CD4-positive, alpha-beta memory T cell (primary cell): ENCODE results near the gene TUBB3. TPM values are rescaled to one million over a fixed set of nuclear protein-coding genes. Genes with fewer than 3 reads are reported as not detected.
A peak's percentile ranks its signal among the peaks of the same experiment; 100 is the strongest.
"Not testable (repeated sequence)": the region's sequence is repeated elsewhere in the genome, so short reads cannot be mapped to it uniquely, and the experiment has no call there.

ENCODE experiments used
- CTCF ChIA-PET: fragments of 350-600 bp; sonication (Branson Sonifier 250); formaldehyde crosslinking; loops from one replicate; lab custom pipeline; 2021; ENCODE audit warnings: inconsistent platforms; ENCODE audit not compliant: partially characterized antibody; lab: Charles Lee
- POLR2A ChIA-PET: fragments of 350-600 bp; sonication (Branson Sonifier 250); formaldehyde crosslinking; loops from one replicate; lab custom pipeline; 2021; ENCODE audit not compliant: partially characterized antibody; lab: Charles Lee
- DNase-seq, 5 donors: peaks; one replicate each; pipeline versions ENCODE4 v3.0.0 to v3.0.0-alpha.2; 2020 to 2022; ENCODE audit warnings: mixed read lengths in 1 of 5
- H3K27ac ChIP-seq: one replicate; pipeline ENCODE4 v1.7.0; 2013; ENCODE audit warnings: low read depth, low read length
- H3K27me3 ChIP-seq: 2 replicates; pipeline ENCODE4 v1.7.0; 2013; ENCODE audit warnings: mild to moderate bottlenecking, low read length, moderate library complexity; ENCODE audit not compliant: insufficient read depth
- H3K36me3 ChIP-seq: 2 replicates; pipeline ENCODE4 v1.7.0; 2013; ENCODE audit warnings: mild to moderate bottlenecking, low read length, moderate library complexity; ENCODE audit not compliant: insufficient read depth
- H3K4me1 ChIP-seq: 2 replicates; pipeline ENCODE4 v1.7.0; 2013; ENCODE audit warnings: mild to moderate bottlenecking, low read length, moderate library complexity; ENCODE audit not compliant: insufficient read depth
- H3K4me3 ChIP-seq, 2 donors: one replicate each; pipeline ENCODE4 v1.7.0; 2013; ENCODE audit warnings: low read length in 2 of 2, mild to moderate bottlenecking in 1 of 2
- H3K9me3 ChIP-seq, 2 donors: one replicate each; pipeline ENCODE4 v1.7.0; 2013; ENCODE audit warnings: low read length in 2 of 2, control low read depth in 1 of 2; ENCODE audit not compliant: control insufficient read depth in 1 of 2
- H3K27ac Mint-ChIP-seq, 7 donors: one replicate each; pipeline ENCODE4 v1.8.0; 2020 to 2021; ENCODE audit warnings: mixed read lengths in 7 of 7, mild to moderate bottlenecking in 6 of 7, inconsistent platforms in 3 of 7, moderate library complexity in 3 of 7
- H3K27me3 Mint-ChIP-seq, 2 donors: one replicate each; pipeline ENCODE4 v1.8.0; 2020 to 2021; ENCODE audit warnings: mixed read lengths in 2 of 2
- H3K36me3 Mint-ChIP-seq, 2 donors: one replicate each; pipeline ENCODE4 v1.8.0; 2020 to 2021; ENCODE audit warnings: mixed read lengths in 2 of 2, inconsistent platforms in 1 of 2, mild to moderate bottlenecking in 1 of 2
- H3K4me1 Mint-ChIP-seq, 4 donors: one replicate each; pipeline ENCODE4 v1.8.0; 2020 to 2021; ENCODE audit warnings: mixed read lengths in 4 of 4, mild to moderate bottlenecking in 1 of 4
- H3K4me3 Mint-ChIP-seq, 8 donors: one replicate each; pipeline ENCODE4 v1.8.0; 2020 to 2021; ENCODE audit warnings: mixed read lengths in 8 of 8, mild to moderate bottlenecking in 7 of 8, moderate library complexity in 6 of 8, inconsistent platforms in 3 of 8
- H3K9me3 Mint-ChIP-seq, 8 donors: one replicate each; pipeline ENCODE4 v1.8.0; 2020 to 2021; ENCODE audit warnings: mixed read lengths in 8 of 8, mild to moderate bottlenecking in 5 of 8, inconsistent platforms in 3 of 8, moderate library complexity in 1 of 8
- intact Hi-C: fragments of 100-400 bp; cut with micrococcal nuclease; formaldehyde crosslinking; loops from one replicate; pipeline ENCODE4 v1.15.1; 2023
- polyA plus RNA-seq, 2 donors: library from polyadenylated mRNA; unstranded; fragments of 300-500 nt; fragmentation: Illumina TruSeq; gene quantifications; one replicate each; pipeline ENCODE4 v1.2.3, GENCODE V29; 2021
- total RNA-seq, 2 experiments: library from RNA; stranded (reverse); gene quantifications; one replicate each; pipeline ENCODE4 v1.2.3, GENCODE V29; 2021

Gene TUBB3
- total and polyA plus RNA-seq, 4 experiments from 2014 or later: 0.73 TPM; not detected in 3

DNA sequence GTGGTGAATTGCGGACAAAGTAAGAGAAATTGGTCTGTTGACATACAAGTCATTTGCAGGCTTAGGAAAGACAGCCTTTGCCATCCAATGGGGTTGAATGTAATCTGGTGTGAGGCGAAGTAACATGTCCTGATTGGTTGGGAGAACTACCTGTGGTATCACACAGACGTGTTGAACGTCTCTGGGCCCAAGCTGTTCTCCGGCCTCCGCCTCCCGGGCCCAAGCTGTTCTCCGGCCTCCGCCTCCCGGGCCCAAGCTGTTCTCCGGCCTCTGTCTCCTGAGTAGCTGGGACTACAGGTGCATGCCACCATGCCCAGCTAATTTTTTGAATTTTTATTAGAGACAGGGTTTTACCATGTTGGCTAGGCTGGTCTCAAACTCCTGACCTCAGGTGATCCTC, 44.9 kb downstream of the TUBB3 start:
- H3K27me3 ChIP-seq, H3K27ac Mint-ChIP-seq, CTCF ChIA-PET, H3K4me3 ChIP-seq, DNase-seq, intact Hi-C loops, H3K9me3 Mint-ChIP-seq, H3K4me3 Mint-ChIP-seq, POLR2A ChIA-PET, H3K27ac ChIP-seq, H3K36me3 Mint-ChIP-seq, H3K9me3 ChIP-seq, H3K27me3 Mint-ChIP-seq, H3K36me3 ChIP-seq: not testable (repeated sequence)
- peaks cover 6 to 22% (median 14%) of the 10 kb centered on the region in 4 donors for H3K4me1 Mint-ChIP-seq
- peaks cover 14% of the 10 kb centered on the region for H3K4me1 ChIP-seq

DNA sequence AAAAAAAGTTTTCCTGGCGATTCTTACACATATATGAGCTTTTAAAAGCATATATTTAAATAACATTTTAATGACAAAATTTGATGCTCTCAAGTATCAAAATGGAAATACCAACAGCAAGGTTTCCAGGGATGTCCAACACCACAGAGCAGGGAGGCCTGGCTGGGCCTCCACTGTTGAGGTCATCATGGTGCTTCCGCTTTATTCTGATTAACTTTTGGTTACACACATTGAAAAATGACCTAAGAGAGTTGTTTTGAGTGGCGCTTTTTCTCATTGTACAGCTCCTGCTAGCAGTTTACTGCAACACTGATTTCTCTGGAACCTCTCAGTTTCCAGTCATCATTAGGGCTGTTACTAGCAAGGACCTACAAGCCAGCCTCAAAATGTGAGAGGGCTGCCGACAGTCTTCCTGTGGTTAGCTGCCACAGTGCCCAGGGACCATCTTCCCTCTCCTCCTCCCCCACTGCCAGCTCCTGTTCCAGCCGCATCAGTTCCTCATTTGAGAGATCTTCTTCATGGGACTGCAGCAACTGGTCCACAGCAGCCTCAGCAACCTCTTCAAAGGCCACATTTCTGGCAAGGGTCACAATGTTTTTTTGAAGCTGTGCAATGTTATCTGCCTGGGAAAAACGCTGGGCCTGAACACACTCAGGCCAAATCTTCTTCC, 46.7 kb downstream of the TUBB3 start:
- no peak overlapping the region for H3K27ac Mint-ChIP-seq
- POLR2A ChIA-PET: interaction anchor here (0.6 to 1.0 kb wide), 2 partner anchors 19 to 42 kb away, joined by 3 read pairs; no protein-coding TSS in a partner anchor

DNA sequence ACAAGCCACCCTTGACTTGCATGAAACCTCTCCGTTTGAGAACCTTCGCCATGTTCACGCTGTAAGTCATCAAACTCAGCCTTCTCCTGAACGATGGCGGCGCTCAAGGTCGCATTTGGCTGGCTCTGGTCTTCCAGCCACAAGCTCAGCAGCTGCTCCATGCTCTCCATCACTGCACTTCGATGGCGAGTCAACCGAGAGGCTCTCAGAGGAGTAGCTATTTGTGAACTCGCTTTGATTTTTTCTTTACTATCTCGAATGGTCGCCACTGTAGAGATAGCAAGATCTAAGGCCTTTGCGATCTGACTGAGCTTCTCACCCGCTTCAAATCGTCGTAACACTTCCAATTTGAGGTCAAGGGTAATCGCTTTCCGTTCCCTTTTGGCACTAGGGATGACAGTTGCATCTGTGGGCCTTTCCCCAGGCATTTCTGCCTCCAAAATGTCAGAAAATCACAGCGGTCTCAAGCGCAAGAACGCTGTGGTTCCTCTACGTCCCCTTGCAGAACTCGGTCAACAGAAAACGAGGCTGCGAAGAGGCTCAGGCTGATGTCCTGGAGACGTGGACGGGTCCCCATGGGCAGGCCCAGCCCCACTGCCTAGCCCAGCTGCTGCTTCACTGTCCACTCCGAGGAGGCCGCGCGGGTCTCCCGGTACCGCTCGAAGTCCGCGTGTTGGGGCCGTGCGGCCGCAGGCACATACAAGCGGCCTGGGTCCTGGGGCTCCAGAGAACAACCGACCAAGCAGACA, 48.5 kb downstream of the TUBB3 start:
- Histone ChIP-seq H3K27me3 (no peaks in the 10 kb centered on the region), H3K4me3 (peak overlapping the region; percentile 91 to 92), H3K9me3 (no peaks in the 10 kb centered on the region), H3K4me1 (peaks cover 40% of the 10 kb centered on the region), H3K36me3 (no peaks in the 10 kb centered on the region), H3K27ac (peak overlapping the region; percentile 78)
- H3K4me3 Mint-ChIP-seq: peak overlapping the region; percentile 75 to 99 (median 98)
- peaks cover 20 to 44% (median 33%) of the 10 kb centered on the region in 4 donors for H3K4me1 Mint-ChIP-seq
- no peaks in the 10 kb centered on the region for H3K27me3 Mint-ChIP-seq
- CTCF ChIA-PET: interaction anchor here (1.3 to 1.5 kb wide), 3 partner anchors 41 to 266 kb away, joined by 3 read pairs; no protein-coding TSS in a partner anchor
- no peak for DNase-seq
- POLR2A ChIA-PET: interaction anchor here (0.9 to 2.8 kb wide), 6 partner anchors 11 to 271 kb away, joined by 3 to 8 read pairs (median 5); partner anchors contain the start of genes DEF8 and TCF25
- peaks cover 0 to 6% of the 10 kb centered on the region in 2 donors for H3K36me3 Mint-ChIP-seq
- intact Hi-C loops: loop anchor here (1.0 kb wide), 1 partner anchor 23 kb away; the partner anchor contains the start of gene DEF8
- H3K9me3 Mint-ChIP-seq: peaks cover 0 to 2% (median 0%) of the 10 kb centered on the region in 8 donors
- peak overlapping the region; percentile 44 to 90 (median 75) for H3K27ac Mint-ChIP-seq

More for the DNA sequence above, 46.7 kb downstream of the TUBB3 start:
- CTCF ChIA-PET: interaction anchor here (1.5 to 1.7 kb wide), 3 partner anchors 18 to 264 kb away, joined by 3 to 4 read pairs (median 4); no protein-coding TSS in a partner anchor
- no peak for DNase-seq
- peaks cover 31% of the 10 kb centered on the region for H3K4me1 ChIP-seq
- intact Hi-C loops: no loop called here
- no peak overlapping the region for H3K4me3 ChIP-seq
- H3K36me3 Mint-ChIP-seq: peaks cover 0 to 9% of the 10 kb centered on the region in 2 donors
- H3K4me1 Mint-ChIP-seq: peaks cover 17 to 37% (median 27%) of the 10 kb centered on the region in 4 donors
- H3K27ac ChIP-seq: no peak overlapping the region
- H3K9me3 Mint-ChIP-seq: peaks cover 0 to 2% (median 0%) of the 10 kb centered on the region in 8 donors
- H3K9me3 ChIP-seq: no peaks in the 10 kb centered on the region
- no peak overlapping the region for H3K4me3 Mint-ChIP-seq
- no peaks in the 10 kb centered on the region for H3K27me3 ChIP-seq
- H3K27me3 Mint-ChIP-seq: no peaks in the 10 kb centered on the region
- no peaks in the 10 kb centered on the region for H3K36me3 ChIP-seq

DNA sequence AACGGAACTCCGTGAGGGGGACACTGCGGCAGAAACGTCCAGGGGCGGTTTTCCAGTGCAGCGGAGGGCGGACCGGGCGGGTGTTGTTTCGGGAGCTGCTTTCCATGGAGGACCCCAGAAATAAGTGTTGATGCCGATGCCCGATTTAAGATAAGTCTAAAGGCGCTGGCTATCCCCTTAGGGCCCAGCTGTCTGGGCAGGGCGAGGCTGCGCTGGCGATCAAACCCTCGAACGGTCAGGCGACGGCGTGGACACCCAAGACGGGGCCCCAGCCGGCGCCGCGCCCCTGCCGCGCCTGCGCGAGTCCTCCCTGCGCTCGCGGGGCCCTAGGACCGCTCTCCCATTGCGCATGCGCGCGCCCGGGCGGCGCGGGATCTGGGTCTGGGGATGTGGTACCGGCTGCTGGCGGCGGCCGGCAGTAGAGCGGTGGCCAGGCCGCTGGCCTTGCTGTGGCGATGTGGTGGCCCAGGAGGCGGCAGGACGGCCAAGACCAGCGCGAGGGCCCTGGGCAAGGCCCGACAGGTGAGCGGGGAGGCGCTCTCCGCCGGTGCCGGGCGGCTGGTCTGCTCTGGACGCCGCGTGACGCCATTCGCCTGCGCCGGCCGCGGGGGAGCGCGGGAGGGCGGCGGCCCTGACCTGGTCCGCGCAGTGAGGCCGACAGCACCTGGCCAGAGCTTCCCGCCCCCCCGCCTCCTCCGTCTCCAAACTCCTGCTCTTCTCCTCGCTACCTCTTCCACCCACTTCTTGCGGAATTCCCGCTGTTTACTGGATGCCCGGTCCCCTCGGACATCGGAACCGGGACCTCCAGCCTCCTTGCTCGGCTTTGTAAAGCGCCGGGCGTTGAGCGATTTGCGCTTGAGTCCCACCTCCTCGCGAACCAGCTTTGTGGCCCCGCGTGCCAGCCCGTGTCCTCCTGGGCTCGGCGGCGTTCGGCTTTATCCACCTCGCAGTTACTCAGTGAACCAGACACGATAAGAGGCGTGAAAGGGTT, 49.4 kb downstream of the TUBB3 start:
- peaks cover 40% of the 10 kb centered on the region for H3K4me1 ChIP-seq
- peak overlapping the region; percentile 98 to 99 (median 98) for H3K4me3 Mint-ChIP-seq
- H3K36me3 Mint-ChIP-seq: peaks cover 0 to 9% of the 10 kb centered on the region in 2 donors
- peaks cover under 1% of the 10 kb centered on the region for H3K36me3 ChIP-seq
- no peaks in the 10 kb centered on the region for H3K9me3 ChIP-seq
- H3K27ac Mint-ChIP-seq: peak overlapping the region; percentile 96 to 99 (median 98)
- peaks cover 0 to 2% (median 0%) of the 10 kb centered on the region in 8 donors for H3K9me3 Mint-ChIP-seq
- intact Hi-C loops: loop anchor here (1.0 kb wide), 1 partner anchor 24 kb away; the partner anchor contains the start of gene DEF8
- peaks cover 20 to 47% (median 34%) of the 10 kb centered on the region in 4 donors for H3K4me1 Mint-ChIP-seq
- H3K4me3 ChIP-seq: peak overlapping the region; percentile 91 to 92
- POLR2A ChIA-PET: interaction anchor here (0.9 to 2.8 kb wide), 9 partner anchors 12 to 272 kb away, joined by 3 to 8 read pairs (median 3); partner anchors contain the start of genes DBNDD1, DEF8 and TCF25
- DNase-seq: peak; percentile 88 to 94 (median 93)
- no peaks in the 10 kb centered on the region for H3K27me3 Mint-ChIP-seq
- CTCF ChIA-PET: interaction anchor here (0.6 to 1.5 kb wide), 4 partner anchors 22 to 181 kb away, joined by 3 read pairs; no protein-coding TSS in a partner anchor
- H3K27ac ChIP-seq: peak overlapping the region; percentile 78
- H3K27me3 ChIP-seq: no peaks in the 10 kb centered on the region

DNA sequence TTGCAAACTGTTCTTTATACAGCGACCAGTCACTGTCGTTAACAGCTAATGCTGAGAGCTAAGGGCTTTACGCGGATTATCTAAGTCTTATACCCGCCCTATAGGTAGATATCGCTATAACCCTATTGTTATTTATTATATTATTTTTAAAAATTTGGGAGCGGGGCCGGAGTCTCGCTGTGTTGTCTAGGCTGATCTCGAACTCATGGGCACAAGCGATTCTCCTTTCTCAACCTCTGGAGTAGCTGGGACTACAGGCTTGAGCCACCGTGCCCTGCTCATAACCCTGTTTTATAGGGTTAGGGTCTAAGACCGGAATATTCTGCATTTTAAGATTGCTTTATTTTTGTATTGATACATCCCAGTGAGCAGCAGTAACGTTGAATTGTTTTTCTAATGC, 50.1 kb downstream of the TUBB3 start:
- H3K4me1 Mint-ChIP-seq: peaks cover 20 to 48% (median 34%) of the 10 kb centered on the region in 4 donors
- no peak for DNase-seq
- peaks cover 7% of the 10 kb centered on the region for H3K36me3 ChIP-seq
- H3K27me3 ChIP-seq: no peaks in the 10 kb centered on the region
- H3K4me3 Mint-ChIP-seq: peak overlapping the region; percentile 98 to 99 (median 98)
- ChIA-PET POLR2A (interaction anchor here (0.9 to 2.8 kb wide), 5 partner anchors 40 to 273 kb away, joined by 3 to 8 read pairs (median 3); partner anchors contain the start of genes DBNDD1 and TCF25), CTCF (interaction anchor here (0.6 to 1.0 kb wide), 3 partner anchors 14 to 182 kb away, joined by 3 to 4 read pairs (median 3); no protein-coding TSS in a partner anchor)
- H3K4me1 ChIP-seq: peaks cover 40% of the 10 kb centered on the region
- intact Hi-C loops: no loop called here
- peak overlapping the region; percentile 91 to 92 for H3K4me3 ChIP-seq
- no peaks in the 10 kb centered on the region for H3K9me3 ChIP-seq
- peaks cover 0 to 13% of the 10 kb centered on the region in 2 donors for H3K36me3 Mint-ChIP-seq
- H3K27me3 Mint-ChIP-seq: no peaks in the 10 kb centered on the region
- H3K27ac ChIP-seq: peak overlapping the region; percentile 78
- H3K9me3 Mint-ChIP-seq: peaks cover 0 to 2% (median 0%) of the 10 kb centered on the region in 8 donors
- peak overlapping the region; percentile 96 to 99 (median 98) for H3K27ac Mint-ChIP-seq
